Measurements from ENCODE around the gene RMP24.

The RMP24 gene

DNA sequence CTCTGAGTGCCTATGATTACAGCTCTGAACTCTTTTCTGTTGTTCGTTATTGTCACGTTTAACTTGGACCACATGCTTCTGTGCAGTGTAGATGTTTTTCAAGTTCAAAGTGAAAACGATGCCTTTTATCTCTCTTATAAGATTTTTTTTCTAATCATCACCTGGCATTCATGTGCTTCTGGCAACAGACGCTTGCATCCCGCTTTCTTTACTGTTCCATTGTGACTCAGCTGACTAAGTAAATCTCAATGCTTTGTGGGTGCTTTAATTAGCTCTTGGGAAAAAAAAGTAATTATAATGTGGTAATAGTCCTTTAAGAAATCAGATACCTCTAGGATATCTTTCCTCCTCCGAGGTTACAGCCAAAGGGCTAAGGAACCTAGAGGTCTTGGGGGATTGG lies 31.2 kb upstream of the RMP24 start:
- Histone ChIP-seq H3K27me3 (ENCODE audit: control insufficient read depth, insufficient read depth, low read length) (no peaks in the 10 kb centered on the region), H3K4me1 (ENCODE audit: control insufficient read depth, insufficient read depth, low read length) (0 out of 2 replicates have a peak, but pooled peaks cover 7% of the 10 kb centered on the region), H3K9me3 (ENCODE audit: control insufficient read depth, insufficient read depth, low read length) (no peaks in the 10 kb centered on the region), H3K9ac (ENCODE audit: low read depth, low read length) (no peak overlapping the region), H3K27ac (ENCODE audit: low read depth, low read length) (no peak overlapping the region), H3K4me3 (ENCODE audit: low read depth, low read length) (no peak overlapping the region), H3K36me3 (ENCODE audit: control insufficient read depth, insufficient read depth, low read length) (peaks cover 51% of the 10 kb centered on the region)

DNA sequence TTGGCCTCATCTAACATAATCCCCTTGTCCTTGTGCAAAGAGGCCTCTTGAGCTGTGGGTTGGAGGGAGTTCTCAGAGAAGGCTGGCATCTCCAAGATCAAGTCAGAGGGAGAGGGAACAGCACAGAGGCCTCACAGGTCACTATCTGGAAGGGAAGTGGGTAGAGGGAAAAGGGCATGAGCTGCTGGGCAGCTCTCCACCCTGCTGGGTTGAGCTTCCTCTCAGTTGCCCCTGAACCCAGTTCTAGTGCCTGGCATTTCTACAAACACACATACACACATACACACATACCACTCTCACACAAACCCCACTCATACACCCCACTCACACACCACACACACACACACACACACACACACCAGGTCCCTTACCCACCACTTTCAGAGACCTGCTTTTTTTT lies 30.3 kb upstream of the RMP24 start:
- H3K9ac ChIP-seq (ENCODE audit: low read depth, low read length): no peak overlapping the region
- H3K27me3 ChIP-seq (ENCODE audit: control insufficient read depth, insufficient read depth, low read length): no peaks in the 10 kb centered on the region
- H3K9me3 ChIP-seq (ENCODE audit: control insufficient read depth, insufficient read depth, low read length): no peaks in the 10 kb centered on the region
- no peak overlapping the region for H3K27ac ChIP-seq (ENCODE audit: low read depth, low read length)
- H3K4me3 ChIP-seq (ENCODE audit: low read depth, low read length): no peak overlapping the region
- 0 out of 2 replicates have a peak, but pooled peaks cover 7% of the 10 kb centered on the region for H3K4me1 ChIP-seq (ENCODE audit: control insufficient read depth, insufficient read depth, low read length)
- H3K36me3 ChIP-seq (ENCODE audit: control insufficient read depth, insufficient read depth, low read length): peaks cover 44% of the 10 kb centered on the region

DNA sequence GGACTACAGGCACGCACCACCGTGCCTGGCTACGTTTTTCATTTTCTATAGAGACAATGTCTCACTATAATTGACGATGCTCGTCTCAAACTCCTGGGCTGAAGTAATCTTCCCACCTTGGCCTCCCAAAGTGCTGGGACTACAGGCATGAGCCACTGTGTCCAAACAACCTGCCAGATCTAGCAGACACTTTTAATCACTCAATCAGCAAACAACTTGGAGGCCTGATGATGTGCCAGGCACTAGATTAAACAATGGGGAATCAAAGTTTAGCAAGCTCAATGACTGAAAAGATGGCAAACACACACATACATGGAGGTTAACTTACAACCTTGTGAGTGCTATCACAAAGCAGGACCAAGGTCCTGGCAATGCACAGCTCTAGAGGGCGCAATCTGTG lies 29.8 kb upstream of the RMP24 start:
- peaks cover 10% of the 10 kb centered on the region; the same call in 1 of the 2 replicates for H3K4me1 ChIP-seq (ENCODE audit: control insufficient read depth, insufficient read depth, low read length)
- H3K9me3 ChIP-seq (ENCODE audit: control insufficient read depth, insufficient read depth, low read length): no peaks in the 10 kb centered on the region
- H3K36me3 ChIP-seq (ENCODE audit: control insufficient read depth, insufficient read depth, low read length): peaks cover 39% of the 10 kb centered on the region
- no peaks in the 10 kb centered on the region for H3K27me3 ChIP-seq (ENCODE audit: control insufficient read depth, insufficient read depth, low read length)
- no peak overlapping the region for H3K9ac ChIP-seq (ENCODE audit: low read depth, low read length)
- no peak overlapping the region for H3K27ac ChIP-seq (ENCODE audit: low read depth, low read length)
- H3K4me3 ChIP-seq (ENCODE audit: low read depth, low read length): no peak overlapping the region

DNA sequence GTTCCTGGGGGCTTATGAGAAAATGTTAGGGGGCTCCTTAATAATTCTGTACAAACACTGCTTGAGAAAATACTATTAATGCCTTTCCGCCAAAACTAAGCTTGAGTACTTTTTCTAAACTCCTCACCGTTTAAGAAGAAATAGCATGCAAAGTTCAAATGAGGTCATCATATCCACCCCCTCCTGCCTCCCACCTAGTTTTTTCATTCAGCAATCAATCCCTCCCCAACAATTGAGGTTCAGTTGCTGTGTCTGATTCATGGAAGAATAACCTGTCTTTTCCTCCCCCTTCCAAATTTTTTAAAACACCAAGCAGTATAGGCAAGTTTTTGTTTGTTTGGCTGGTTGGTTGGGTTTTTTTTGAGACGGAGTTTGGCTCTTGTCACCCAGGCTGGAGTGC lies 24.4 kb upstream of the RMP24 start:
- Histone ChIP-seq H3K9me3 (ENCODE audit: control insufficient read depth, insufficient read depth, low read length) (no peaks in the 10 kb centered on the region), H3K36me3 (ENCODE audit: control insufficient read depth, insufficient read depth, low read length) (peaks cover 20% of the 10 kb centered on the region), H3K27ac (ENCODE audit: low read depth, low read length) (no peak overlapping the region), H3K9ac (ENCODE audit: low read depth, low read length) (no peak overlapping the region), H3K4me3 (ENCODE audit: low read depth, low read length) (peak overlapping the region; percentile 2; the same call in 1 of the 2 replicates), H3K4me1 (ENCODE audit: control insufficient read depth, insufficient read depth, low read length) (peaks cover 15% of the 10 kb centered on the region), H3K27me3 (ENCODE audit: control insufficient read depth, insufficient read depth, low read length) (no peaks in the 10 kb centered on the region)

DNA sequence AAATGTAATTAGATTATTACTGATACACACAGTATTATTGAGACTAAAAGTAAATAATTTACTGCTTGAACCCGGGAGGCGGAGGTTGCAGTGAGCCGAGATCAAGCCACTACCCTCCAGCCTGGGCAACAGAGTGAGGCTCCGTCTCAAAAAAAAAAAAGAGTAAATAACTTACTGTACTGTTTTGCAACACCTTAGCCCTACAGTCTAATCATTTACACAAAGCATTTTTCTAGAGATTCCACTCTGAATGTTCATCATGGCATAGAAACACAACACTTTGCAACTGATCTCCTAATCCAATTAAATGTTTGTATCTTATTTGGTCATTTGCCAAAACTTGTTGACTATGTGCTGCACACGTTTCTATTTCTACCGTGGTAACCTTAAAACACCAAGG lies 23.4 kb upstream of the RMP24 start:
- Histone ChIP-seq H3K27me3 (ENCODE audit: control insufficient read depth, insufficient read depth, low read length) (no peaks in the 10 kb centered on the region), H3K4me3 (ENCODE audit: low read depth, low read length) (peak overlapping the region; percentile 74), H3K36me3 (ENCODE audit: control insufficient read depth, insufficient read depth, low read length) (peaks cover 13% of the 10 kb centered on the region), H3K4me1 (ENCODE audit: control insufficient read depth, insufficient read depth, low read length) (peaks cover 15% of the 10 kb centered on the region), H3K27ac (ENCODE audit: low read depth, low read length) (no peak overlapping the region), H3K9me3 (ENCODE audit: control insufficient read depth, insufficient read depth, low read length) (no peaks in the 10 kb centered on the region), H3K9ac (ENCODE audit: low read depth, low read length) (0 out of 2 replicates have a peak overlapping the region, but pooled peaks have one; percentile 55)

DNA sequence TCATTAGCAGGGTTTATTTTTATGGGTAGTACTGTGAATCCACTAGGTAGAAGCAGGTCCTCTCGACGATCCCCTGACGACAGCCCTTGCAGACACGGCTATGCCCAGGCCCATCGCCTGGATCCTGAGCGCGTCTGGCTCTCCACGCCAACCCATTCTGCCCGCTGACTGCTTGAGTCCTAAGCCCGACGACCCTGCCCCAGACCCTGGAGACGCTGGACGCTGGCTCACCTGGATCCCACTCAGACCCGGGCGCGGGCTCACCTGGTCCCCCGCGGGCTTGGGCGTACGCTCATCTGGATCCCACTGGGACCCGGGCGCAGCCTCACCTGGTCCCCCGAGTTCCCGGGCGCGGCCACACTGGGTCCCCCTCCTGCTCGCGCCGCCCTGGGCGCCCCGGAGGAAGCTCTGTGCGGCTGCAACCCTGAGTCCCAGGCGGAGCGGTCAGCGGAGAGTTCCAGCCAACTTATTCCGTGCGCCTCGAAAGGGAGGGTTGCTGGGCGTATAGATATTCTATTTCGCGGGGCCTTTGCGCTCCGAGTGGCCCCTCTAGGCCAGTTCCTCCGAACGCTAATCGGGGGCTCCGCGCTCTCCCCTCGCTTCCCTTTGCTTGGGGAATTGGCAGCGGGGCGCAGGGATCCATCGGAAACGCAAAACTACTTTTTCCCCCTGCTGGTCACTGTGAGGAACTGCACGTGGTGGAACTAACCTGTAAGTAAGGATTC lies 22.4 kb upstream of the RMP24 start:
- H3K27ac ChIP-seq (ENCODE audit: low read depth, low read length): peak overlapping the region; percentile 14
- no peaks in the 10 kb centered on the region for H3K27me3 ChIP-seq (ENCODE audit: control insufficient read depth, insufficient read depth, low read length)
- peak overlapping the region; percentile 74 for H3K4me3 ChIP-seq (ENCODE audit: low read depth, low read length)
- H3K36me3 ChIP-seq (ENCODE audit: control insufficient read depth, insufficient read depth, low read length): peaks cover 4% of the 10 kb centered on the region; the same call in 1 of the 2 replicates
- H3K9me3 ChIP-seq (ENCODE audit: control insufficient read depth, insufficient read depth, low read length): no peaks in the 10 kb centered on the region
- H3K9ac ChIP-seq (ENCODE audit: low read depth, low read length): peak overlapping the region; percentile 55
- peaks cover 15% of the 10 kb centered on the region for H3K4me1 ChIP-seq (ENCODE audit: control insufficient read depth, insufficient read depth, low read length)

DNA sequence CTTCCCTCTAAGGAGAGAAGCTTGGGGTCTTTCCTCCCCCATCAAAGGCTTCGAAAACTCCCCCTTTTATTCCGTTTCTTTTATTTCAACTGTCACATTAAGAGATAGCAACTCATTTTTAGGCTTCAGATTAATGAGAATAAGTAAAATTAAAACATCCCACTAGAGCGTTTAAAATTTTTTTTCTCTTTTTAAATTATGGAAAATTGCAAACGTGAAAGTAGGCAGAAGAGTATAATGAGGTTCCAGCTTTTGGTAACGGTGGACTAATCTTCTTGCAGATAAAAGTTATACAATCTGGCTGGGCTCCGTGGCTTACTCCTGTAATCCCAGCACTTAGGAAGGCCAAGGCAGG lies 21.9 kb upstream of the RMP24 start:
- Histone ChIP-seq H3K27ac (ENCODE audit: low read depth, low read length) (no peak overlapping the region), H3K9me3 (ENCODE audit: control insufficient read depth, insufficient read depth, low read length) (no peaks in the 10 kb centered on the region), H3K4me1 (ENCODE audit: control insufficient read depth, insufficient read depth, low read length) (peaks cover 15% of the 10 kb centered on the region), H3K36me3 (ENCODE audit: control insufficient read depth, insufficient read depth, low read length) (no peaks in the 10 kb centered on the region; the same call in 1 of the 2 replicates), H3K4me3 (ENCODE audit: low read depth, low read length) (peak overlapping the region; percentile 74), H3K9ac (ENCODE audit: low read depth, low read length) (no peak overlapping the region), H3K27me3 (ENCODE audit: control insufficient read depth, insufficient read depth, low read length) (no peaks in the 10 kb centered on the region)

DNA sequence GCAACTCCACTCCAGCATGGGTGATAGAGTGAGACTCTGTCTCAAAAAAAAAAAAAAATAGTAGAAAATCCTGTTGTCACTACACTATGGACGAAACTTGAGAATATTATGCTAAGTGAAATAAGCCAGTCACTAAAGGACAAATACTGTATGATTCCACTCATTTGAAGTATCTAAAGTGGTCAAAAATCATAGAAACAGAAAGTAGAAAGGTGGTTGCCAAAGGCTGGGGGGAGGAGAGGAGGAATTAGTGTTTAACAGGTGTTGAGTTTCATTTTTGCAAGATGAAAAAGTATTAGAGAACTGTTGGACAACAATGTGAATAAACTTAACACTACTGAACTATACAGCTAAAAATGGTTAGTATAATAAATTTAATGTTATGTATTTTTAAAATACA lies 18.8 kb upstream of the RMP24 start:
- Histone ChIP-seq H3K9me3 (ENCODE audit: control insufficient read depth, insufficient read depth, low read length) (no peaks in the 10 kb centered on the region), H3K4me3 (ENCODE audit: low read depth, low read length) (no peak overlapping the region), H3K27ac (ENCODE audit: low read depth, low read length) (no peak overlapping the region)

DNA sequence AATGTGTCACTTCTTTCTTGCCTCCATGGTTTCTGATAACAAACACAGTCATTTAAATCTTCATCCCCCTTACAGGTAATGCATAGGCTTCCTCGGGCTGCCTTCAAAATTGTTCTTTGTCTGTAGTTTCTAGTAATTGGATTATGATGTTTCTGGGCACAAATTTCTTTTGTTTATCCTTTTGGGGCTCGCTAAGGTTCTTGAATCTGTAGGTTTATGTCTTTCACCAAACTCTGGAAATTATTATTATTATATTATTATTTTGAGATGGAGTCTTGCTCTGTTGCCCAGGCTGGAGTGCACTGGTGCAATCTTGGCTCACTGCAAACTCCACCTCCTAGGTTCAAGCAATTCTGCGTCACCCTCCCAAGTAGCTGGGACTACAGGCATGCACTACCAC lies 16.3 kb upstream of the RMP24 start:
- H3K36me3 ChIP-seq (ENCODE audit: control insufficient read depth, insufficient read depth, low read length): no peaks in the 10 kb centered on the region
- no peak overlapping the region for H3K27ac ChIP-seq (ENCODE audit: low read depth, low read length)
- H3K4me1 ChIP-seq (ENCODE audit: control insufficient read depth, insufficient read depth, low read length): no peaks in the 10 kb centered on the region
- no peaks in the 10 kb centered on the region for H3K9me3 ChIP-seq (ENCODE audit: control insufficient read depth, insufficient read depth, low read length)
- H3K9ac ChIP-seq (ENCODE audit: low read depth, low read length): no peak overlapping the region
- no peak overlapping the region for H3K4me3 ChIP-seq (ENCODE audit: low read depth, low read length)
- no peaks in the 10 kb centered on the region for H3K27me3 ChIP-seq (ENCODE audit: control insufficient read depth, insufficient read depth, low read length)

More for the DNA sequence above, 18.8 kb upstream of the RMP24 start:
- Histone ChIP-seq H3K36me3 (ENCODE audit: control insufficient read depth, insufficient read depth, low read length) (no peaks in the 10 kb centered on the region), H3K4me1 (ENCODE audit: control insufficient read depth, insufficient read depth, low read length) (peaks cover 6% of the 10 kb centered on the region; the same call in 1 of the 2 replicates), H3K9ac (ENCODE audit: low read depth, low read length) (no peak overlapping the region), H3K27me3 (ENCODE audit: control insufficient read depth, insufficient read depth, low read length) (no peaks in the 10 kb centered on the region)

DNA sequence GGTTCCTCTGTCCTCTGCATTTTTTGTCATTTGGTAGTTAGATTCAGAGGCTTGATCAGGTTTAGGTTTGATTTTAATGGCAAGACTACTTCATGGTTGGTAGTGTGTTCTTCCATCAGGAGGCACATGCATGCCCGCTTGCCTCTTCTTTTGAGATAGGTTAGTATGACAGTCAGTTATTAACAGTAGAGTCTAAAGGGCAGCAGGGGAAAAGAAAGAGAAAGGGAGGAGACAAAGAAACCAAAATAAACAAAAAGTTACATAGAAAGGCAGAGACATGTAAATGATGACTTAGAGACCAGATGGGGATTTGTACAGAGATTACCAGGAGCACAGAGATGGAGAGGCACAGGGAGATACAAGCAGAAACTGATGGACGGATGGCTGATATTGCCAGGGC lies 10.2 kb upstream of the RMP24 start:
- Histone ChIP-seq H3K27ac (ENCODE audit: low read depth, low read length) (no peak overlapping the region), H3K4me1 (ENCODE audit: control insufficient read depth, insufficient read depth, low read length) (no peaks in the 10 kb centered on the region), H3K27me3 (ENCODE audit: control insufficient read depth, insufficient read depth, low read length) (no peaks in the 10 kb centered on the region), H3K9ac (ENCODE audit: low read depth, low read length) (no peak overlapping the region), H3K36me3 (ENCODE audit: control insufficient read depth, insufficient read depth, low read length) (no peaks in the 10 kb centered on the region), H3K4me3 (ENCODE audit: low read depth, low read length) (no peak overlapping the region), H3K9me3 (ENCODE audit: control insufficient read depth, insufficient read depth, low read length) (no peaks in the 10 kb centered on the region; the same call in 1 of the 2 replicates)

DNA sequence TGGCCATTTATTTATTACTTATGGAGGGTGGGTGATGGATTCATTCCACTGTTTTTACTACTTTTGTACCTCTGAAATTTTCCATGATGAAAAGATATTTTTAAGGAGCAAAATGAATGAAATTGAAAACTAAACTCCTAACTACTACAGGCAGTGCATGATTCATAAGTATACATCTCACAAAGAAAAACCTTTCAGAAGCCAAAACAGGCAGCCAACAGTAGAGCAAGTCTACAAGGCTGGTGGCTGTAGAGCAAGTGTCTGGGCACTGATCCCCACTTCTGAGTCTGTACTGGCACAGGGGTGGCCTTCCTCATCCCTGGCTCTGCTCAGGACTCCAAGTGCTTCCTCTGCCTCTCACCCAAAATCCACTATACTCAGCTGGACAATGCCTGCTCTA lies 8.2 kb upstream of the RMP24 start:
- no peaks in the 10 kb centered on the region for H3K27me3 ChIP-seq (ENCODE audit: control insufficient read depth, insufficient read depth, low read length)
- H3K36me3 ChIP-seq (ENCODE audit: control insufficient read depth, insufficient read depth, low read length): no peaks in the 10 kb centered on the region
- H3K4me1 ChIP-seq (ENCODE audit: control insufficient read depth, insufficient read depth, low read length): no peaks in the 10 kb centered on the region
- no peaks in the 10 kb centered on the region; the same call in 1 of the 2 replicates for H3K9me3 ChIP-seq (ENCODE audit: control insufficient read depth, insufficient read depth, low read length)
- H3K4me3 ChIP-seq (ENCODE audit: low read depth, low read length): no peak overlapping the region
- no peak overlapping the region for H3K9ac ChIP-seq (ENCODE audit: low read depth, low read length)
- H3K27ac ChIP-seq (ENCODE audit: low read depth, low read length): no peak overlapping the region

All from HUES48 (cell line).